GM12878 (cell line): ENCODE measurements around the gene EML5.

Experiments
- CTCF ChIP-seq, 3 experiments: IDR thresholded peaks in 2 of 3; conservative IDR thresholded peaks in 1 of 3; 2 replicates each; pipeline ENCODE4 v1.5.1; 2011; ENCODE audit warnings: low read depth in 3 of 3, low read length in 3 of 3, mild to moderate bottlenecking in 3 of 3, control low read depth in 2 of 3, moderate library complexity in 2 of 3, inconsistent platforms in 1 of 3, mixed read lengths in 1 of 3; ENCODE audit not compliant: control insufficient read depth in 2 of 3, insufficient read depth in 1 of 3; ENCODE audit errors: extremely low read depth in 1 of 3
- HDAC2 ChIP-seq: fragments of 200-600 bp; sonication (generic); IDR thresholded peaks from 2 replicates; pipeline ENCODE4 v1.6.1; 2017

DNA sequence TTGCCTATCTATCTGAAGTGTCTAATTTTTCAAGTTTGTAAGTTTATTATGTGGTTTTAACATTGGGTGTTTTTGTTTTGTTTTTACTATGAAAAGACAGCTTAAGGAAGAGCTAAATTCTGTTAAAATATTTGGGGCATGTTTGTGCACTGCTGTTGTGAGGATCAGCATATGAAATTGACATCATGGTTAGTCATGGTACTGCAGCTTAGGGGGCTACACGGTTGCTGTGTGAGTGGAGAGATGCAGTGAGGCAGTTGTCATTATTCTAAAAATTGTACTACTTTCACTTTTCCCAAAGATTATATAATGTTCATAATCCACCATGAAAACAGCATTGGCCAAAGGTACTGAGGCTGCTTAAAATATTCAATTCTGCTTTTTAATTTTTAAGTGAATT, 180.9 kb downstream of the EML5 start:
- TF ChIP-seq CTCF (IDR thresholded peaks at IDR 0.05 in 2 of 3, conservative IDR thresholded peaks at IDR 0.05 in 1 of 3; ENCODE audit: control insufficient read depth in 2 of 3, extremely low read depth in 1 of 3, insufficient read depth in 1 of 3, low read depth in 3 of 3, low read length in 3 of 3) (no peak), HDAC2 (no peak)
